RCC 7860 (cell line): ENCODE measurements around the gene GZMM.

Source experiments
- DNase-seq: peaks from one replicate; pipeline ENCODE4 v3.0.0-alpha.2; 2015; ENCODE audit warnings: low spot score
- FAIRE-seq: peaks from 2 replicates; lab custom pipeline; 2012; peaks lifted over from hg19 to GRCh38; lab: Jason Lieb, UNC

GZMM gene

DNA sequence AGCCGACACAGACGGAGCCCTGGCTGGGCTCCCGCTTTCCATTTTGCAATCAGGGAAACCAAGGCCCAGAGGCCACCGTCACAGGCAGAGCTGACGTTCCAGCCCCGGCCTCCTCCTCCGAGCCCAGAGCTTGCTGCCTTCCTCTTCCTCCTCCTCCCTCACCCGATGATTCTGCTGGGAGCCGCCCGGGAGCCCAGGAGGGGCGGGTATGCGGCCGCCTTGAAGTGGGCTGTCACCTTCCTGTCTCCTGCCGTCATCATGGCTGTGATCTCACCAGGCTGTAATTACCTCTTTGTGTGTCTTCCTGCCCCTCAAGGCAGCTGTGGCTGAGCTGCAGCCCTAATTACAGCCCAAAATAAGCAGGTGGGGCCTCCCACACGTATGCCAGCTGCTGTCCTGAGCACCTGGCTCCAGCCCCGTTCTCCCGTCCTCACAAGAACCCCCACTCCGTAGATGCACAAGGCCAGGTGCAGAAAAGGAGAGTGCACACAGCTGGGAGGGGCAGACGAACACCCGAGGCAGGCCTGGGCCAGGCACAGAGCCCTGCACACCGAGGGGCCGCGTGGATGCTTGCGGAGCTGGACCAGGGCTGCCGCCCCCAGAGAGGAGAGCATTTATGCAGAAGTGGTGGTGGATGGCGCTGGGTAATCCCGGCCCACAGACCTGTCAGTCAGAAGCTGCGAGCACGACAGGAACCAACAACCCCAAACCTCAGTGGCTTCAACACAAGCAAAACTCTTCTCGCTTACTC lies 32.6 kb upstream of the GZMM start:
- DNase-seq (no peak), FAIRE-seq (no peak)

DNA sequence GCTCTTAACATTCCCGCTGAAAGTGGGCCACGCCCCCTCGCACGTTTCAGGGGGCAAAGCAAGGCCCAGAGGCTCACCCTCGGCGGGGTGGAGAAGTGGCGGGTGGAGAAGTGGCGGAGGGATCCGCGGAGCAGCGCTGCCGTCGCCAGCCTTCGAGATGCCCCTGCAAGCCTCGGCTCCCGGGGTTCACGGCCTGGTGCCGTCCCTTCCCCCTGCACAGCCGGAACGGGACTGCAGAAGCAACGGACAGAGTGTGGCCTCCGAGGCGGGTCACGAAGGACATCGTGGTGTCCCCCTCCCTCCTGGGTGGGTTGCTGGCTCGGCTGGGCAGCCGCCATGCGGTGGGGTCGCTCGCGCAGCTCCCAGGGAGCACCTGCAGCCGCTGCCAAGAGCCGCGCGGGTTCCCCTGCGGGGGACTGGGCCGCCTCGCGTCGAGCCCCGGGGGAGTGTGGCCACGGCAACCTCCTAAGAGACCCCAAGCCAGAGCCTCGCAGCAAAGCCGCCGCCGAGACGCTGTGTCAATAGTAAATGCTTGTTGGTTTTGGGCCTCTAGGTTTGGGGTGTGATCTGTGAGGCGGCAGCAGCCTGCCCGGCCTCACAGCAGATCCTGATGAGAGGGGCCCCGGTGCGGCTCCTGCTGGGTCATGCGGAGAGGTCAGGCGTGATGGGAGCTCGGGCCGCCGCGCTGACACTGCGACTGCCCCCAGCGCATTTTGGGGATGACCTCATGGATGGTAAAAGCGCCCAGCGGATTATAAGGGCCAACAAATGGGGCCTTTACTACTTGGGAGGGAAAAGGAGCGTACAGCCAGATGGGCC lies 31.1 kb upstream of the GZMM start:
- FAIRE-seq (no peak), DNase-seq (no peak)

DNA sequence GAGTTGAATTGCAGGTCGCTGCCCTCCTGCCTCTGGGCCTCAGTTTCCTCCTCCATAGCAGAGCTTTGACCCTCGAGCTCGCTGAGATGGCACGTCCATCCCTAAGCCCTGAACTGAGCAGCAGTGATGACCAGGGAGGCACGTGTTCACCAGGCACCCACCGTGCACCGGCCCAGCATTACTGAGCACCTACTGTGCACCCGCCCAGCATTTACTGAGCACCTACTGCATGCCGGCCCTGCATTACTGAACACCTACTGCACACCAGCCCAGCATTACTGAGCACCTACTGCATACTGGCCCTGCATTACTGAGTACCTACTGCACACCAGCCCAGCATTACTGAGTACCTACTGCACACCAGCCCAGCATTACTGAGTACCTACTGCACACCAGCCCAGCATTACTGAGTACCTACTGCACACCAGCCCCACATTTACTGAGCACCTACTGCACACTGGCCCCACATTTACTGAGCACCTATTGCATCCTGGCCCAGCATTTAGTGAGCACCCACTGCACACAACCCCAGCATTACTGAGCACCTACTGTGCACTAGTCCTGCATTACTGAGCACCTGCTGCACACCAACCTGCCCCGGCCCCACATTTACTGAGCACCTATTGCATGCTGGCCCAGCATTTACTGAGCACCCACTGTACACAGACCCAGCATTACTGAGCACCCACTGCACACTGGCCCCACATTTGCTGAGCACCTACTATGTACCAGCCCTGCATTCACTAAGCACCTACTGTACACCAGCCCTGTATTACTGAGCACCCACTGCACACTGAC lies 30.3 kb upstream of the GZMM start:
- FAIRE-seq (no peak), DNase-seq (no peak)

DNA sequence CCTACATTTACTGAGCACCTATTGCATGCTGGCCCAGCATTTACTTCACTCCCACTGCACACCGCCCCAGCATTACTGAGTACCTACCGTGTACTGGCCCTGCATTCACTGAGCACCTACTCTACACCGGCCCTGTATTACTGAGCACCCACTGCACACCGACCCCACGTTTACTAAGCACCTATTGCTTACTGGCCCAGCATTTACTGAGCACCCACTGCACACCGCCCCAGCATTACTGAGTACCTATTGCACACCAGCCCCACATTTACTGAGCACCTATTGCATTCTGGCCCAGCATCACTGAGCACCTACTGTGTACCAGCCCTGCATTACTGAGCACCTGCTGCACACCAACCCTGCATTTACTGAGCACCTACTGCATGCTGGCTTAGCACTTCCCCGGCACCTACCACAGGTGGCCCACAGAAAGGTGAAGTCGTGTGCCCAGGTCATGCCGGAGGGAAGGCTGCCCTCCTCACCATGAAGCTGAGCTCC lies 29.6 kb upstream of the GZMM start:
- DNase-seq (no peak), FAIRE-seq (no peak)

DNA sequence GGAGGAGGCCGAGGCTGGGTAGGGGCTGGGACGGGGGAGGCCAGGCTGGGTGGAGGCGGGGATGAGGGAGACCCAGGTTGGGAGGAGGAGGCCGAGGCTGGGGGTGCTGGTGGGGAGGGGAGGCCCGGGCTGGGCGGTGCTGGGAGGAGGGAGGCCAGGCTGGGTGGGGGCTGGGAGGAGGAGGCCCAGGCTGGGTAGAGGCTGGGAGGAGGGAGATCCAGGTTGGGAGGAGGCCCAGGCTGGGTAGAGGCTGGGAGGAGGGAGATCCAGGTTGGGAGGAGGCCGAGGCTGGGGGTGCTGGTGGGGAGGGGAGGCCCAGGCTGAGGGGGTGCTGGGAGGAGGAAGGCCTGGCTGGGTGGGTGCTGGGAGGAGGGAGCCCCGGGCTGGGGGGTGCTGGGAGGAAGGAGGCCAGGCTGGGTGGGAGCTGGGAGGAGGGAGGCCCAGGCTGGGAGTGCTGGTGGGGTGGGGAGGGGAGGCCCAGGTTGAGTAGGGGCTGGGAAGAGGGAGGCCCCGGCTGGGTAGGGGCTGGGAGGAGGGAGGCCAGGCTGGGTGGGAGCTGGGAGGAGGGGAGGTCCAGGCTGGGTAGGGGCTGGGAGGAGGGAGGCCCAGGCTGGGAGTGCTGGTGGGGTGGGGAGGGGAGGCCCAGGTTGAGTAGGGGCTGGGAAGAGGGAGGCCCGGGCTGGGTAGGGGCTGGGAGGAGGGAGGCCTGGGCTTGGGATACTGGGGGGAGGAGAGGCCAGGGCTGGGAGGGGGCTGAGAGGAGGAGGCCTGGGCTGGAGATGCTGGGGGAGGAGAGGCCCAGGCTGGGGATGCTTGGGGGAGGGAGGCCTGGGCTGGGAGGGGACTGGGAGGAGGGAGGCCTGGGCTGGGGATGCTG lies 25.9 kb upstream of the GZMM start:
- no peak for FAIRE-seq
- DNase-seq = no peak

DNA sequence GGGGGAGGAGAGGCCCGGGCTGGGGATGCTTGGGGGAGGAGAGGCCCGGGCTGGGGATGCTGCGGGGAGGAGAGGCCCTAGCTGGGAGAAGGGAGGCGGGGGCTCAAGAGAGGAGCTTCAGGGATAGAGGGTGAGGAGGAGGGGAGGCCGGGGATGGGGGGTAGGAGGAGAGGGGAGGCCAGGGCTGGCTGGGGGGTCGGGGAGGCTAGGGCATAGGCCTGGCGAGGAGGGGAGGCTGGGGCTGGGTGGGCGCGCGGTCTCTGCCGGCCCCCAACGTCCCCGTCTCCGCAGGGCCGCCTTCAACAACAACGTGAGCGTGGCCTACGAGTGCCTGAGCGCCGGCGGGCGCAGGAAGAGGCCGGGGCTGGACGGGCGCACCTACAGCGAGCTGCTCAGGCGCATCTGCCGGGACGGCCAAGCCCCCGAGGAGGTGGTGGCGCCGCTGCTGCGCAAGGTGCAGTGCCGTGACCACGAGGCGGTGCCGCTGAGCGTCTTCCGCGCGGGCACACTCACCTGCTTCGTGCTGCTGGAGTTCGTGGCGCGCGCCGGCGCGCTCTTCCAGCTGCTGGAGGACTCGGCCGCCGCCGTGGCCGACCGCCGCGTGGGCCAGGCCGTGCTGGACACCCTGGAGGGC lies 25.1 kb upstream of the GZMM start:
- no peak for FAIRE-seq
- DNase-seq = no peak

DNA sequence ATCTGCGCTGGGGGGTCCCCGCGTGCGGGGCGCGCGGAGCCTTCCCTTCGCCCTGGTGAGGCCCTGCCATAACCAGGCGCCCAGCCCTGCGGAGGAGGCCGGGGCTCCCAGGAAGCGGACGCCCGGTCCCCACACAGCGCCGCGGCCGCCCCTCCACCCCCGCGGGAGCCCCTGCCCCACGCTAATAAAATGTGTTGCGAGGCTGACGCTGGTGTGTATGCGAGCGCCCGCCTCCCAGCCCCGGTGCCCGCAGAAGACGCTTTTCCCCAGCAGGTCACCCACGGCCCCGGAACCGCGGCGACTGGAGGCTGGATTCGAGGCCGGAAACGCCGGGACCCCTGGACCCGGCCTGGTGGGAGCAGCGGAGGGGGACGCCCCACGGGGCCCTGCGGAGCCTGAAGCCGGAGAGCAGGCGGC lies 24.4 kb upstream of the GZMM start:
- DNase-seq = no peak

DNA sequence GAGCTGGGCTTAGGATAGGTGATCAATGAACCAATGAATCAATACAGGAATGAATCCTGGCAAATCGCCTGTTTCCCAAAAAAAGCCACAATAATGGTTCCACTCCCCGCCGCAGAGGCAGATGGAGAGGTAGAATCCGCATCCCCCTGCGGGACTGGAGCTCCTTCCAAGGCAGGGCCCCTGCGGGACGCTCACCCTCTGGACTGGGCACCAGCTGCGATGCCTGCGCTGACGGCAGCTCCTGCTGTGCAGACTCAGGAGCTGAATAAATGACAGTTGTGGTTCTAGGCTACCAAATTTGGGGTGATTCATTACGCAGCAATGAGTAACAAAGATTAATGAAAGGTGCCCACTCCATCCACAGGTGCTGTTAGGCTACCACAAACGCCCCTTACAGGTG lies 21.1 kb upstream of the GZMM start:
- FAIRE-seq (no peak), DNase-seq (no peak)

More for the DNA sequence above, 24.4 kb upstream of the GZMM start:
- FAIRE-seq = no peak

DNA sequence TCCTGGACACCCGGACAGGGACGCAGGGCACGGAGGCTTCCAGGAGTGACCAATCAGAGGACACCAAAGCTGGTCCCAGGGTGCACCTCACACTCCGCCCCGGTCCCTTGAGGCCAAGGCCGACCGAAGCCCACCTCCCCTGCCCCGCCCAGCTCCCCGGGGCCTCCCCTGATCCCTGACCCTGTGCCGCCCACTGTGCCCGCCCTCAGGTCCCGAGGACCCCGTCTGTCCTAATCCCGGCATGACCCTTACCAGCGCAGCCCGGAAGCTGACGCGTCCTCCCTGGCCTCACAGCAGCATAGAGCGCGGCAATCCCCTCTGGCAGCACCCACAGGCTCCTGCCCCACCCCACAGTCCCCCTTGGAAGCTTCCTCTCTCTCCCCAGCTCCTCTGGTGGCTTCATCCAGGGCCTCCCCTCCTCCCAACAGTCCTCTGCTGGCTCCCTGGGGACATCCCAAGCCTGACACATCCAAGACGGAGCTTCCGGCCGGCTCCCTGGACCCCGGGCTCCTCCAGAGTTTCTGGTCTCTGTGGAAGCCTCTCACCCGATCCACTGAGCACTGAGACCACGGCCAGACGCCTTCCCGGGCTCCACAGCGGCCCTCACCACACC lies 19.7 kb upstream of the GZMM start:
- DNase-seq = no peak
- FAIRE-seq = no peak

DNA sequence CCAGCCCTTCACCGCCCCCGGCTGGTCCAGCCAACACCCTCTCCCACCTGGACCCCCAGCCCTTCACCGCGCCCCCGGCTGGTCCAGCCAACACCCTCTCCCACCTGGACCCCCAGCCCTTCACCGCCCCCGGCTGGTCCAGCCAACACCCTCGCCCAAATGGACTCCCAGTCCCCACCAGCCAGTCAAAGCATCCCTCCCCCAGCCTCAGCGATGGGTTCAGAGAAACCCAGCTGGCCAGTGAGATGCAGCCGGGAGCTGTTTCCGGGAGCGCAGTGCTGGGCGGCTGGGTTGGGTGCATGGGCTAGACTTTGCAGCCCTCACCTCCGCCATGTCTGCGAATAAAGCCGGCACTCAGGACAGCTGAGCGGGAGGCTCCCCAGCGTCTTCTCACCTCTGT lies 18.8 kb upstream of the GZMM start:
- FAIRE-seq = no peak

DNA sequence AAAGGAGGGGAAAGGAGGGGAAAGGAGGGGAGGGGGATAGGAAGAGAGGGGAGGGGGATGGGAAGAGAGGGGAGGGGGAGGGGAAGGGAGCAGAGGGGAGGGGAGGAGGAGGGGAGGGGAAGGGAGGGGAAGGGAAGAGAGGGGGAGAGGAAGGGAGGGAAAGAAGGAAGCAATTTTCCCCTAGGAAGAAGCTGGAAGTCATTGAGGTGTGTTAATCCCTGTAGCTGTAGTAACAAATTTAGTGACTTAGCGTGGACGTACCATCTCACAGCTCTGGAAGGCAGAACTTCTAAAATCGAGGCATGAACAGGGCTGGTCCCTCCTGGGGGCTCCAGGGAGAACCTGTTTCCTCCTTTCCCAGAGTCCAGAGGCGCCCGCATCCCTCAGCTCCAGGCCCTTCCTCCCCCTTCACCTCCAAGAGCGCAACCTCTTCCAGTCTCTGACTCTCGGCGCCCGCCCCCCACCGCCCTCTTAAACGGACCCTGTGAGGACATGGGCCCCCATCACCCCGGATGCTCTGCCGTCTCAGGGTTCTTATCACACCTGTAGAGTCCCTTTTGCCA lies 17.9 kb upstream of the GZMM start:
- FAIRE-seq (no peak), DNase-seq (no peak)

More for the DNA sequence above, 18.8 kb upstream of the GZMM start:
- no peak for DNase-seq

DNA sequence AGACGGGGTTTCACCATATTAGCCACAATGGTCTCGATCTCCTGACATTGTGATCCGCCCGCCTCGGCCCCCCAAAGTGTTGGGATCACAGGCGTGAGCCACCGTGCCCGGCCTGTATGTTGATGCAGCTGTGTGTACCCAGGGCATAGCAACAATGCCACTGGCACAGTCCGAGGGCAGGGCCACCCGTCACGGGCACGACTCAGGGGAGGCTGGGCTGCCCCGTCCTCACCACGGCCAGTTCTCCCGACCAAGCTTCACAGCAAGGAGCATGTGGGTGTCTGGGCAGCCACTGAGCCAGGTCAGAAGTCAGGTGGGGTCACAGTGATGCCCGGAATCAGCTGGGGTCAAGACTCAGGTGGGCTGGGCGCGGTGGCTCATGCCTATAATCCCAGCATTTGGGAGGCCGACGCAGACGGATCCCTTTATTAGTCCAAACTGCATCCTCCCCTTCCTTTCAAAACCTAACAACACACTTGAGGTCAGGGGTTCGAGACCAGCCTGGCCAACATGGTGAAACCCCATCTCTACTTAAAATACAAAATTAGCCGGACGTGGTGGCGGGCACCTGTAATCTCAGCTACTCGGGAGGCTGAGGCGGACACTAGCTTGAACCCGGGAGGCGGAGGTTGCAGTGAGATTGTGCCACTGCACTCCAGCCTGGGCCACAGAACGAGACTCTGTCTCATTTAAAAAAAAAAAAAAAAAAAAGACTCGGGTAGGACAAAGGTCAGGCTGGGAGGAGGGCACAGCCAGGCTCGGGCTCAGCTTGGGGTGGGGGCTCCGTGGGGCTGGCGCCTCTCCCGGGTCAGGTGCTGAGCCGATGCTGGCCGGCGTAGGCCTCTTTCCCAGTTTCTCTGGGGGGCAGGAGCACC lies 13.5 kb upstream of the GZMM start:
- DNase-seq (no peak), FAIRE-seq (no peak)

DNA sequence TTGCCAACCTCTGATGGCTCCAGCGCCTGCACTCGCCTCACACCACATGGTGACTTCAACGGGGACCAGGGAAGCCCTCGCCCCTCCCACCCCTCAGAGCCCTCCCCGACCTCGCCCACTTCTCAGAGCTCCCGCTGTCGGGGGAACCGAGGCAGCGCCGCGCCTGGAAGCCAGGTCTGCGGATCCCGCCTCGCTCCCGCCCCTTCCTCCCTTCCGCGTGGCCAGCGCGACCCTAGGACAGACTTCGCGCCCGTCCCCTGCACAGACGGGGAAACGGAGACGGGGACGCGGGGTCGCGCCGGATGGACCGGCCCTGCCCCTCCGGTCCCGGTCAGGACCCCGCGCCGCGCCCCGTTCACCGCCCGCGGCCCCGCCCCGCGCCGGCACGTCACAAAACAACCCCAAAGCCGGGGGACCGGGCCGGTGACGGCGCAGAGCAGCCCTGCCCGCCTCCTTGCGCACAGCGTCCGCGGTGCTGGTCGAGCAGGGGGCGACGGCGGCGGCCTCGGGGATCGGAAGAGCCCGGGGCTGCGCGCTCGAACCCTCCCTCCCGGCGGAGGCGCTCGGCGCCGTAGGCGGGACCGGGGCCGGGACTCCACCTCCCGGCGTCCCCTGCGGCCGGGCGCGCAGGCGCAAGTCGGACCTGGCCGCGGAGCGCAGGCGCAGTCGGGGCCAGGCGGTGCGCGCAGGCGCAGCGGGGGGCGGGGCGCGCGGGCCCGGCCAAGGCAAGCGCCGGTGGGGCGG lies 12.7 kb upstream of the GZMM start:
- DNase-seq (peak; percentile 58), FAIRE-seq (no peak)

DNA sequence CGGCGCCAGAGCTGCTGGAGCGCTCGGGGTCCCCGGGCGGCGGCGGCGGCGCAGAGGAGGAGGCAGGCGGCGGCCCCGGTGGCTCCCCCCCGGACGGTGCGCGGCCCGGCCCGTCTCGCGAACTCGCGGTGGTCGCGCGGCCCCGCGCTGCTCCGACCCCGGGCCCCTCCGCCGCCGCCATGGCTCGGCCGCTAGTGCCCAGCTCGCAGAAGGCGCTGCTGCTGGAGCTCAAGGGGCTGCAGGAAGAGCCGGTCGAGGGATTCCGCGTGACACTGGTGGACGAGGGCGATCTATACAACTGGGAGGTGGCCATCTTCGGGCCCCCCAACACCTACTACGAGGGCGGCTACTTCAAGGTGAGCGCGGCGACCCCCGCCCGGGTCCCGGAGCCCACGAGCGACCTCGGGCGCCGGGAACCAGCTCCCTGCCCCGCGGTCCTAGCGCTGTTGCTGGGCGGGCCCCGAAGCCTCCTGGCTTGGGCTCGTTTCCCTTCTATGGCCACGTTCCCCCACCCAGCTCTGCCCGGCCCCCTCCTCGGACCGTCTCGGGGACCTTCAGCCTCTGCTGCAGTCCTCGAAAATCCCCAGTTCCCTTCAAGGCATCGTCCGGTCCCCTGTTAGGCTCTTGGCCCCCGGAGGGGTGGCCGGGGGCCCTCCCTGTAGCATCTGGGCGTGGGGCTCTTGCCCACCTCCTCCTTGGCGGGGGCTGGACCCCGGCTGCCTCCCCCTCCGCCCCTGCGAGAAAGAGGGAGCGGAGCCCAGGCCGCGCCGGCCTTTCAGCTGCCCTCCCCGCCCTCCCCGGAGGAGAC lies 11.9 kb upstream of the GZMM start, which contains the start of gene CDC34:
Gene CDC34, plus strand, starts transcription at position 8 of the 808 bp plus-strand sequence. Its CDS starts 172 bp downstream, at position 180.
- no peak for FAIRE-seq
- DNase-seq = no peak

DNA sequence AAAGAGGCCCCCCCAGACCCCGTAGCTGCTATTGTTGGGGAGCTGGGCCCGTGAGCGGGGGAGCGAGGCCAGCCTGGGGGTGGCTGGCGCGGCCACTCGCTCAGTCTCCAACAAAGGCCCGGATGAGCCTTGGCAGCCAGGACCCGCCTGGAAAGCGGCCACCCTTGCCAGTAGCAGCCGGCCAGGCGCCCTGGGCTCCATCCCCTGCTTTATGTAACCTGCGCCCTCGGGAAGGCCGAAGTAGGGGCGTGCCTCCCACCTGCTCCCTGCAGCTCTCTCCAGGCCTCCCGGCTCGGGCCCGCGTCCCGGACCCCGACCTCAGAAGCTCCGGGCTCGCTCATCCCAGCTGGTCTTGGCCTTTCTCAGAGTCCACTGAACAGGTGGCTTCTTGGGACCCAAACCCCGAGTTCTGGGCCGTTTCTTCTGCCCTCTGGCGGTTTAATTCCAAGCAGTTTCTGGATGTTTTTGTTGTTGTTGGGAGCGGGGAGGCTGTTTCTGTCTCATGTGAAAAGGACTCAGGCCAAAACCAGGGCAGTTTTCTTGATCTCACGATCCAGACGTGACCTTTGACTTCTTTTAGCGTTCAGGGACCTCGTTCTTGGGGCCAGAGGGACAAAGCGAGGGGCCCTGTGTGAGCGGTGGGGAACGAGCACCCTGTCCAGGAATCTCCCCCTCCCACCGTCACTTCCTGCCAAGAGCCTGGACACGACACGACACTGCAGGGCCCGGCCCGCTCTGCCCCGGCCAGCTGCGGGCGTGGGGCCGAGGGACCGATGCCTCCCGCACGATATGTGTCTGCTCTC lies 11.1 kb upstream of the GZMM start:
- DNase-seq = peak; percentile 28
- FAIRE-seq = no peak
